Germinal center (tissue), 1 donor: ENCODE results near the gene DTNA.
"Not testable (repeated sequence)": the region's sequence is repeated elsewhere in the genome, so short reads cannot be mapped to it uniquely, and the experiment has no call there.

Experiments
- DNase-seq: peaks from one replicate; pipeline ENCODE4 v3.0.0; 2012; ENCODE audit warnings: mixed read lengths, low spot score

DTNA gene

GRCh38 chr18:34709750-34710441, at the start of gene DTNA:
Gene DTNA, plus strand, starts transcription at chr18:34710298. Its CDS starts 45,679 bp downstream, at chr18:34755977.
- no peak for DNase-seq

- DNase-seq = no peak
Measured at GRCh38 chr18:34660572-34660971, 49.5 kb upstream of the DTNA start.

DNA sequence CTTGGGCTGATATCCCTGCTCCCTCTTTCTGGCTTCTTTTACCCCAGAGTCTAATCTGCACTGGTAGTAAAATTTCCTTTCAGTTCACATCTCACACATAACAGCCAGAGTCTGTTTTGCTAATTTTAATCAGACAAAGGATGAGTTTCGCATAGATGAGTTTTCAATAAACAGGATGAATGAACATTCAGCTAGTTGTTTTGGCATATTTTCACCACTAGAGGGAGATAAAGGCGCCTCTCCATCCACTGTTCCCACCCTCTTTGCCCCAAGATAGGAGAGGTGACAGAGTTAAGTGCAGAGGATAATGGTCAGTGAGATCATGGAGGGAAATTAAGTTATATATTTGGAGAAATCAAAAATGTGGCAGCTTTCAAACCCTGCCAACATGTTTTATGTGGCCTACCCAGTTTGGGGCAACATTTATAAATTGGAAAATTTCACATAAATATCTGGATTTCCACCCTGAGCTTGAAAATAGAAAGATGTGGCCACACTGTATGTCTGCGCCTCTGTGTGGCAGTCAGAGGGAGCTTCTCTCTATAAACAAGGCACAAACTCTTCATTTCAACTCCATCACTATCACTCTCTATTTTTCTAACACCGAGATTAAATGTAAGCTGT, 48.5 kb upstream of the DTNA start:
- peak; percentile 30 for DNase-seq

GRCh38 chr18:34676816-34677574, 33.1 kb upstream of the DTNA start:
- no peak for DNase-seq

GRCh38 chr18:34689750-34690149, 20.3 kb upstream of the DTNA start:
- DNase-seq = not testable (repeated sequence)

- DNase-seq = no peak
Measured at GRCh38 chr18:34691614-34692013, 18.5 kb upstream of the DTNA start.

DNA sequence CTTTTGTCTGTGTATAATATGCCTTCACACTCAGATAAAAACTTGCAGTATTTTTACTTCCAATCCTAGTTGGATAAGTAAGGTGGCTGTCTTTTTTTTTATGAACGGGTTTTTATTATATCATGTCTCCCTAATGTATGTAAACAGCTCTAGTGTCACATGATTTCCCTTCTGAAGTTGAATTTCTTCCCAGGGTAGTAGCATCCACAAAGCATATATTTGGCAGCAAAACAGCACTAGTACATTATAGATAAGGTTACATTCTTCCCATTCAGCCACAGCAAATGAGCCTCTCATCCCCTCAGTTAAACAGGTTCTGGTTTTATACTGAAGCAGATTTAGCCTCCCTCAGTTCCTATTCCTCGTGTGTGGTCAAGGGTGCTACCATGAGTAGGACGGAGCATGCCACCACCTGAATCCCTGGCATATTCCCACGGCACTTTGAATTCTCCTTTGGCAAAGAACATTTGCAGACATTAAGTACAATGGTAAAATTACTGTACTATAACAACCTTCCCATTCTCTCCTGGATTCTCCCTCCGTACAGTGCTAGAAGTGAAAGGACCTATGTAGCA, 15.4 kb upstream of the DTNA start:
- DNase-seq = no peak

- no peak for DNase-seq
Measured at GRCh38 chr18:34695310-34695709, 14.8 kb upstream of the DTNA start.

GRCh38 chr18:34696671-34697070, 13.4 kb upstream of the DTNA start:
- DNase-seq = no peak

GRCh38 chr18:34697233-34697632, 12.9 kb upstream of the DTNA start:
- DNase-seq = no peak

DNA sequence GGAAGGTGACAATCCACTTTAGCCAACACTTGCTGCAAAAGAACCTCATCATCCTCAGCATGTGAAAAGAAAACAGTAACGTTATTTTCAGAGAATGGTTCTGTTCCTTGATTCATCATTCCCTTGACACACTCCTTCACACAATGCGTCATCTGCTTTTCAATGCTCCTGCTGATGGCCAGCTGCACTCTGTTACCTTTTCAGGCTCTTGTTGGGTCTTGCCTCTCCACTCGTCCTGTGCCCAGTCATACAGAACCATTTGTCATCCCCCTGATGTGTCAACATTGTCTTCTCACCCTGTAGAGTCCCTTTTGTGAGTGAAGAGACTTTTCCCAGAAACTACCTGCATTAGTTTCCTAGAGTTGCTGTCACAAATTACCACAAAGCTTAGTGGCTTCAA, 12.2 kb upstream of the DTNA start:
- no peak for DNase-seq

DNA sequence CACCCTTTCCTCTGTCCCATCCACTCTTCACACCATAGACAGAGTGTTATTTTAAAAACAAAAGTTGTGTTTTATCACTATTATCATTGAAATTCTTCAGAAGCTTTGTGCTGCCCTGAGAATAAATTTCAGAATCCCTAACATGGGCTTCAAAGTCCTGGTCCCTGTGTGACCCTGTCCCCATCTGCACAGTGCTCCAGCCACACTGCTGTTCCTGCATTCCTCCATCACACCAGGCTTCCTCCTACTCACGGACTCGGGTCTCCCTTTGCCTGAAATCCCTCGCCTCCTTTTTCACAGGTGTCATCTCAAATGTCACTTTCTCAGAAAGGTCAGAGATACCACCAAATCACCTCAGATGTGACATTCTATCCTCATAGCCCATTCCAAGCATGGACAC, 8.2 kb upstream of the DTNA start:
- DNase-seq = no peak

GRCh38 chr18:34702814-34703213, 7.3 kb upstream of the DTNA start:
- no peak for DNase-seq

GRCh38 chr18:34704074-34704473, 6.0 kb upstream of the DTNA start:
- DNase-seq = no peak

DNA sequence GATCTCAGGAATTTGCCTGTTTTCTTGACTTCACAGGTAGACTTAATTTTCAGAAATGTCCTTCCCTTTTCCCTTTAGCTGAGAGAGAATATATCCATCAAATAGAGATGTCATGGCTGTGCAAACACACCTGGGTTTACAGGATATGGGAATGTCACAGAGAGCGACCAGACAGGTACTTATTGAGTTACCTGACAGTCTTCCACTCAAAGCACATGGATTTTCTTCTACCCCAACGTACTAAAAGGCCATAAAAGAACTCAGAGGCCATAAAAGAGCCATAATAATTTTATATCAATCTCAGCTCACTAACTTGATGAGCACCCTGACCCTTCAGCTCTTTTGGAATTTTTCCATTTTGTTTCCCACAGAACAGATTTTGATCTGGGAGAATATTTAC, 5.3 kb upstream of the DTNA start:
- DNase-seq = no peak

DNA sequence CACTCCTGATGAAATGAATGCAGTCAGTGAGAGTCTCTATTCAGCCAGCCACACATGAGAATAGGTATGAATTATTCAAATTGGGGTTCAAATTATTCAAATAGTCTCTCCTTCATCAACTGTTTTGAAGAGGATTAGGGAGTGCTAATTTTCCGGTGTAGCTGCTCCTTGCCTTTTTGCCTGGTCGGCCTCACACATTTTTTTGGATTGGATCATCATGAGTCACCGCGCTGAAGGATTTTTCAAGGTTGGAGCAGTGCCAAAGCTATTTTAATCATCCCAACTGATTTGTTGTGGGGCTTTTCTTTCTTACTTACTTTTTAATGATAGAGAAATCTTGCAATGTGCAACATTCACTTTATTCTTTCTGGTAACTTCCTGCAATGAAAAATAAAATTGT, 2.4 kb upstream of the DTNA start:
- DNase-seq = no peak

DNA sequence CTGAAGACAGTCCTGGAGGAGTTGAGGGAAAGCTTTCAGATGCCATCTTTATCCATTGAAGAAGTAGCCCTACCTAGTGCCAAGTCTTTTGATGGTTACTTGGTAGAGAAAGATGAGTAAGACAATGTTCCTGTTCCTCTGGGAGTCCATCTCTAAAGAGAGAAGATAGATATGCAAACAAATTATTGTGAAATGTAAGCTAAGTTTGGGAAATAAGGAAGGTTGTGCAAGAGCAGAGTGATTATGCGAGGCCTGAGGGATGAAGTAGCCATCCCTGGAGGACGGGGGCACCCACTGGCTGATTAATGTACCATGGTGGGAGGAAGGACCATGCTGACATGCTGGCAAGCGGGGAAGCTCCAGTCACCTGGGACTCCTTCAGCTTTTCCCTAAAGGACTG, 994 bp upstream of the DTNA start:
- no peak for DNase-seq

DNA sequence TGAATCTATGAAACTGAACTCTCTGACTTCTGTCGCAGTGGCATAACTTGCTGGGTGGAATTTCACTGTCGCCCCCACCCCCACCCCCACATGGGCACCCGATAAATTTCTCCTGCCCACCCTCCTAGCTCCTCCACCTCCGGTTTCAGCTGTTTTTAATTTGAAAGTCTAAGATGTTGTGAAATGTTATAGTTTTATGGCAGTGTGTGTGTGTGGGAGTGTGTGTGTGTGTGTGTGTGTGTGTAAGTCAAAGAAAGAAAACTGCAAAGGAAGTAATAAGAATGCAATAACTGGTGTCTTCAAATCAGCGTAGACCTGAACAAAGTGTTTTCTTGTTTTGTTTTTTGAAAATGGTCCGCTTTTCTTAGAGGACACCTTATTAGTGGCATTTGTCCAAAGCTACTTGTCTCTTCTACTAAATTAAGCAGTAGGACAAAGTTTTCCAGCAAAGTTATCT, 388 bp downstream of the DTNA start:
- no peak for DNase-seq

GRCh38 chr18:34710934-34711333, 836 bp downstream of the DTNA start:
- DNase-seq = no peak

DNA sequence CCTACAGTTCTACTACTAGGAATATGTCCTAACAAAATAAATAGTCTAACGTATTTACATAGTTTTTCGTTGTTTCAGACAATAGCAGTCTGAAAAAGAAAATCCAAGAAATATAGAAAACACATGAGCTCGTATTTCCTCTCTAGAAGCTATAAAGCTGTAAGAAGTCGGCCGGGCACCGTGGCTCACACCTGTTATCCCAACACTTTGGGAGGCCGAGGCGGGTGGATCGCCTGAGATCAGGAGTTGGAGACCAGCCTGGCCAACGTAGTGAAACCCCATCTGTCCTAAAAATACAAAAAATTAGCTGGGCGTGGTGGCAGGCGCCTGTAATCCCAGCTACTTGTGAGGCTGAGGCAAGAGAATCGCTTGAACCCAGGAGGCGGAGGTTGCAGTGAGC, 6.0 kb downstream of the DTNA start:
- DNase-seq = not testable (repeated sequence)

DNA sequence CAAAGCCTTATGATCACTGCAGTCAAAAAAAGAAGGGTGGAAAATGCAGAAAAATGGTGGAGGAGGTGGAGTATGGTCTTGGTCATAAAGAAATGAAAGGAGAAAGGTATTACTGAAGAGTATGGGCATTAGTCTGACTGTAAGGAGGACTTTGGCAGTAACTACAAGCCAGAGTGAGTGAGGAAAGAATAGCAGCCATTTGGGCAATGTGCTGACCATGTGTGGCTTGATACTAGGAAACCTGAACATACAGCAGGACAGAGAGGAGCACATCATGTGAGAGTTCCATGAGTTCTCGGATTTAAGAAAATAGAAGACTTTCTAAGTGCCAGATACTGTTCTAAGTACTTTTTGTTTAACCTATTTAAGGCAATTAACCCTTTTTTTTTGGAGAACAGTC, 8.5 kb downstream of the DTNA start:
- no peak for DNase-seq

GRCh38 chr18:34720220-34720619, 10.1 kb downstream of the DTNA start:
- no peak for DNase-seq

GRCh38 chr18:34723143-34723542, 13.0 kb downstream of the DTNA start:
- no peak for DNase-seq
